ENCODE results near the gene EIF2B5. TPM values are rescaled to one million over a fixed set of nuclear protein-coding genes. Genes with fewer than 3 reads are reported as not detected.

The EIF2B5 gene
- total and polyA plus RNA-seq, 2 of the 13 experiments (the other 11 are each of a cell fraction or from before 2014, with no cell fraction given): 38.4 to 60.2 TPM

GRCh38 chr3:184185461-184186183 lies 50.5 kb downstream of the EIF2B5 start (continued):
- TF ChIP-seq ZNF276 (CRISPR knock-in tag; IDR thresholded peaks at IDR 0.05; ENCODE audit: low read depth): no peak; the same call in 1 of the 2 replicates
- peak in 1 of 2 experiments; percentile 8; a peak in 1 of 4 replicates for TF ChIP-seq REST (IDR thresholded peaks at IDR 0.05; ENCODE audit: borderline replicate concordance in 1 of 2, low read depth in 1 of 2, low read length in 2 of 2)
- peak; percentile 47; the same call in 1 of the 2 replicates for TF ChIP-seq SP5 (CRISPR knock-in tag; IDR thresholded peaks at IDR 0.05; ENCODE audit: borderline replicate concordance, low read depth)
- no peak for TF ChIP-seq ZNF720 (CRISPR knock-in tag; IDR thresholded peaks at IDR 0.05)
- TF ChIP-seq ZNF407 (CRISPR knock-in tag; IDR thresholded peaks at IDR 0.05; ENCODE audit: not compliant biosample characterization): peak; percentile 59
- TF ChIP-seq PATZ1 (CRISPR knock-in tag; IDR thresholded peaks at IDR 0.05): peak; percentile 49; the same call in 1 of the 2 replicates
- peak; percentile 94 for TF ChIP-seq AKAP8 (CRISPR knock-in tag; IDR thresholded peaks at IDR 0.05)
- no peak for TF ChIP-seq U2AF1 (optimal IDR thresholded peaks at IDR 0.05; ENCODE audit: low read depth, low read length)
- no peak for TF ChIP-seq ZNF704 (CRISPR knock-in tag; IDR thresholded peaks at IDR 0.05; ENCODE audit: borderline replicate concordance)
- TF ChIP-seq SRY (CRISPR knock-in tag; IDR thresholded peaks at IDR 0.05): no peak; the same call in 1 of the 2 replicates
